Neural progenitor cell (in vitro differentiated cells): ENCODE measurements around the gene ABCA3. TPM values are rescaled to one million over a fixed set of nuclear protein-coding genes. Genes with fewer than 3 reads are reported as not detected.

Source experiments
- DNase-seq: peaks from one replicate; pipeline ENCODE4 v3.0.0-alpha.2; 2016; ENCODE audit warnings: low spot score
- H2AFZ ChIP-seq: fragments of 200-600 bp; sonication (generic); replicated peaks from 2 replicates; pipeline ENCODE4 v1.6.1; 2016; ENCODE audit warnings: antibody characterized with exemption
- H3F3A ChIP-seq: fragments of 200-600 bp; sonication (generic); 2 replicates; pipeline ENCODE4 v1.6.1; 2016; ENCODE audit warnings: antibody characterized with exemption, low read depth
- H3K27ac ChIP-seq: fragments of 200-600 bp; sonication (generic); 2 replicates; pipeline ENCODE4 v1.5.1; 2016; ENCODE audit warnings: mild to moderate bottlenecking
- H3K27me3 ChIP-seq: fragments of 200-600 bp; sonication (generic); 2 replicates; pipeline ENCODE4 v1.6.1; 2016; ENCODE audit warnings: mild to moderate bottlenecking, moderate library complexity
- H3K36me3 ChIP-seq: fragments of 200-600 bp; sonication (generic); 2 replicates; pipeline ENCODE4 v1.5.1; 2016
- H3K4me1 ChIP-seq: fragments of 200-600 bp; sonication (generic); 2 replicates; pipeline ENCODE4 v1.6.1; 2016; ENCODE audit warnings: mixed run types
- H3K4me2 ChIP-seq: fragments of 200-600 bp; sonication (generic); 2 replicates; pipeline ENCODE4 v1.6.1; 2016
- H3K4me3 ChIP-seq: fragments of 200-600 bp; sonication (generic); 2 replicates; pipeline ENCODE4 v1.5.1; 2016
- H3K79me2 ChIP-seq: fragments of 200-600 bp; sonication (generic); 2 replicates; pipeline ENCODE4 v1.6.1; 2016; ENCODE audit warnings: low read depth
- H3K9ac ChIP-seq: fragments of 200-600 bp; sonication (generic); 2 replicates; pipeline ENCODE4 v1.6.1; 2016
- H3K9me3 ChIP-seq: fragments of 200-600 bp; sonication (generic); 2 replicates; pipeline ENCODE4 v1.5.1; 2016; ENCODE audit warnings: low read depth
- H4K20me1 ChIP-seq: fragments of 200-600 bp; sonication (generic); 2 replicates; pipeline ENCODE4 v1.6.1; 2016; ENCODE audit warnings: low read depth
- H3K27ac Mint-ChIP-seq: 3 replicates; pipeline ENCODE4 v1.8.0; 2021; ENCODE audit warnings: mixed read lengths
- H3K27me3 Mint-ChIP-seq: 2 replicates; pipeline ENCODE4 v1.8.0; 2022; ENCODE audit warnings: low read depth, mild to moderate bottlenecking, inconsistent platforms, moderate library complexity, mixed read lengths; ENCODE audit not compliant: insufficient read depth
- H3K36me3 Mint-ChIP-seq: 3 replicates; pipeline ENCODE4 v1.8.0; 2021; ENCODE audit warnings: mixed read lengths
- H3K4me1 Mint-ChIP-seq: 3 replicates; pipeline ENCODE4 v1.8.0; 2021; ENCODE audit warnings: mixed read lengths
- H3K4me3 Mint-ChIP-seq: 3 replicates; pipeline ENCODE4 v1.8.0; 2021; ENCODE audit warnings: mild to moderate bottlenecking, moderate library complexity, mixed read lengths
- H3K9me3 Mint-ChIP-seq: 3 replicates; pipeline ENCODE4 v1.8.0; 2020; ENCODE audit warnings: mixed read lengths
- CTCF ChIP-seq: fragments of 200-600 bp; sonication (generic); IDR thresholded peaks from 2 replicates; pipeline ENCODE4 v1.5.1; 2017; ENCODE audit warnings: antibody characterized with exemption, mild to moderate bottlenecking
- EZH2 ChIP-seq: fragments of 200-600 bp; sonication (generic); IDR thresholded peaks from 2 replicates; pipeline ENCODE4 v1.6.1; 2017; ENCODE audit warnings: antibody characterized with exemption, mild to moderate bottlenecking, moderate library complexity
- EZH2phosphoT487 ChIP-seq: fragments of 200-600 bp; sonication (generic); IDR thresholded peaks from 2 replicates; pipeline ENCODE4 v1.6.1; 2017; ENCODE audit warnings: antibody characterized with exemption
- total RNA-seq: library from RNA; depleted of rRNA; stranded (reverse); fragments of >200 nt; gene quantifications from 2 replicates; pipeline ENCODE4 v1.2.3, GENCODE V29; 2015; ENCODE audit warnings: low replicate concordance

ABCA3 gene
- total RNA-seq, 1 donor from 2014 or later = 9.7 TPM

- no peaks in the 10 kb centered on the region for H3K36me3 ChIP-seq
Observed at GRCh38 chr16:2234813-2235170, 105.7 kb downstream of the ABCA3 start.

GRCh38 chr16:2233872-2234812 is 106.4 kb downstream of the ABCA3 start:
- Histone ChIP-seq H3K4me2 (no peak overlapping the region), H3K27me3 (peaks cover 31% of the 10 kb centered on the region), H3K79me2 (no peaks in the 10 kb centered on the region), H3K27ac (no peak overlapping the region), H3K36me3 (no peaks in the 10 kb centered on the region), H3F3A (peaks cover 32% of the 10 kb centered on the region), H2AFZ (no peak overlapping the region), H3K9ac (no peak overlapping the region), H3K9me3 (no peaks in the 10 kb centered on the region), H3K4me3 (no peak overlapping the region), H3K4me1 (peaks cover 26% of the 10 kb centered on the region), H4K20me1 (peaks cover 44% of the 10 kb centered on the region)
- no peaks in the 10 kb centered on the region for H3K4me1 Mint-ChIP-seq
- H3K27me3 Mint-ChIP-seq = peaks cover 7% of the 10 kb centered on the region
- no peak overlapping the region for H3K27ac Mint-ChIP-seq
- H3K36me3 Mint-ChIP-seq = peaks cover 5% of the 10 kb centered on the region
- TF ChIP-seq CTCF (no peak), EZH2 (no peak), EZH2phosphoT487 (no peak)
- DNase-seq = no peak
- H3K4me3 Mint-ChIP-seq = no peak overlapping the region
- no peaks in the 10 kb centered on the region for H3K9me3 Mint-ChIP-seq

More at GRCh38 chr16:2234813-2235170, 105.7 kb downstream of the ABCA3 start:
- H3K4me3 ChIP-seq = no peak overlapping the region
- H3K27ac ChIP-seq = no peak overlapping the region
- TF ChIP-seq EZH2phosphoT487 (no peak), CTCF (no peak), EZH2 (no peak)
- DNase-seq = no peak
- peaks cover 26% of the 10 kb centered on the region for H3K4me1 ChIP-seq
- H3K36me3 Mint-ChIP-seq = peaks cover 5% of the 10 kb centered on the region
- peaks cover 47% of the 10 kb centered on the region for H4K20me1 ChIP-seq
- H3K4me1 Mint-ChIP-seq = no peaks in the 10 kb centered on the region
- no peak overlapping the region for H3K27ac Mint-ChIP-seq
- peaks cover 7% of the 10 kb centered on the region for H3K27me3 Mint-ChIP-seq
- H3K4me3 Mint-ChIP-seq = no peak overlapping the region
- no peaks in the 10 kb centered on the region for H3K9me3 Mint-ChIP-seq
- no peak overlapping the region for H3K4me2 ChIP-seq
- no peak overlapping the region for H2AFZ ChIP-seq
- H3K79me2 ChIP-seq = no peaks in the 10 kb centered on the region
- H3F3A ChIP-seq = peaks cover 39% of the 10 kb centered on the region
- no peak overlapping the region for H3K9ac ChIP-seq
- H3K9me3 ChIP-seq = no peaks in the 10 kb centered on the region
- H3K27me3 ChIP-seq = peaks cover 31% of the 10 kb centered on the region

DNA sequence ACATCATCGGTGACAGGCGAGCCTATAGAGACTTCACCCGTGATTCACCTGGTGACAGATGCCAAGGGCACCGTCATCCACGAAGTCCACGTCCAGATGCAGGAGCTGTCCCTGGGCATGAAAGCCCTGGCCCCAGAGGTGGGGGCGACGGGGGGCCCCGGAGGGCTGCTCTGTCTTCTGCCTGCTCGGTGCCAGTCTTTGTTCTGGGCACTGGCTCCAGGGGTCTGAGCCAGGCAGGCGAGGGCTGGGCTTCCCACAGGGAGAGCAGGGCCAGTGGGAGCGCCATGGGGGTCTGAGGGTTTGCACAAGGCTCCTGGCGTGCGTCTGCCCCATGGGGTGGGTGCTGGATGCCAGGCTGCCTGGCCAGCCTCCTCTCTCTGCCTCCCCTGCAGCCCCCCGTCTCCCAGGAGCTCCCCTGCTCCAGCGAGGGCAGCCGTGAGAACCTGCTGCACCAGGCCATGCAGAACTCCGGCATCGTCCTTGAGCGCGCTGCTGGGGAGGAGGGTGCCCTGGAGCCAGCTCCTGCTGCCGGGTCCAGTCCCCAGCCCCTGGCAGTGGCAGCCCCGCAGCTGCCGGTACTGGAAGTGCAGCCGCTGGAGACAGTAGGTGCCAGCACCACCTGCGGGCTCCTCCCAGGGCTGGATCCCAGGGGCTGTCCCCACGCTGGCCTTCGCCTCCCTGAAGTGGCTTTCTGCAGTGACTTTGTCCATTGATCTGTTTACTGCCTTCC is 107.3 kb downstream of the ABCA3 start:
- H3K36me3 Mint-ChIP-seq = peaks cover 5% of the 10 kb centered on the region
- no peak for DNase-seq
- no peaks in the 10 kb centered on the region for H3K4me1 Mint-ChIP-seq
- Histone ChIP-seq H3F3A (peaks cover 24% of the 10 kb centered on the region), H3K27me3 (peaks cover 28% of the 10 kb centered on the region), H3K4me1 (peaks cover 20% of the 10 kb centered on the region), H3K9ac (no peak overlapping the region), H3K9me3 (no peaks in the 10 kb centered on the region), H3K79me2 (no peaks in the 10 kb centered on the region), H3K27ac (no peak overlapping the region), H3K4me3 (no peak overlapping the region), H4K20me1 (peaks cover 35% of the 10 kb centered on the region), H3K36me3 (no peaks in the 10 kb centered on the region), H2AFZ (no peak overlapping the region), H3K4me2 (no peak overlapping the region)
- H3K27me3 Mint-ChIP-seq = peaks cover 7% of the 10 kb centered on the region
- TF ChIP-seq EZH2 (no peak), CTCF (no peak), EZH2phosphoT487 (no peak)
- H3K27ac Mint-ChIP-seq = no peak overlapping the region
- H3K9me3 Mint-ChIP-seq = no peaks in the 10 kb centered on the region
- H3K4me3 Mint-ChIP-seq = no peak overlapping the region
